Glomerular endothelial cell (primary cell): Measurements from ENCODE around the gene LMTK3. TPM values are rescaled to one million over a fixed set of nuclear protein-coding genes. Genes with fewer than 3 reads are reported as not detected.
"Not testable (repeated sequence)": the region's sequence is repeated elsewhere in the genome, so short reads cannot be mapped to it uniquely, and the experiment has no call there.

Source experiments
- DNase-seq: peaks from one replicate; pipeline ENCODE4 v3.0.0-alpha.2; 2011; ENCODE audit warnings: low read depth, low spot score; ENCODE audit errors: extremely low read depth
- total RNA-seq: library from RNA; depleted of rRNA; stranded (reverse); fragments of >200 nt; gene quantifications from 2 replicates; pipeline ENCODE4 v1.2.3, GENCODE V29; 2015

Gene LMTK3
- total RNA-seq, 1 donor from 2014 or later = not detected

- DNase-seq = no peak
Measured at GRCh38 chr19:48490981-48491792, 20.4 kb downstream of the LMTK3 start.

- DNase-seq = no peak
Measured at GRCh38 chr19:48489608-48490216, 21.9 kb downstream of the LMTK3 start.

- DNase-seq = not testable (repeated sequence)
Measured at GRCh38 chr19:48488478-48488877, 23.2 kb downstream of the LMTK3 start.

GRCh38 chr19:48487948-48488347 is 23.7 kb downstream of the LMTK3 start:
- no peak for DNase-seq

DNA sequence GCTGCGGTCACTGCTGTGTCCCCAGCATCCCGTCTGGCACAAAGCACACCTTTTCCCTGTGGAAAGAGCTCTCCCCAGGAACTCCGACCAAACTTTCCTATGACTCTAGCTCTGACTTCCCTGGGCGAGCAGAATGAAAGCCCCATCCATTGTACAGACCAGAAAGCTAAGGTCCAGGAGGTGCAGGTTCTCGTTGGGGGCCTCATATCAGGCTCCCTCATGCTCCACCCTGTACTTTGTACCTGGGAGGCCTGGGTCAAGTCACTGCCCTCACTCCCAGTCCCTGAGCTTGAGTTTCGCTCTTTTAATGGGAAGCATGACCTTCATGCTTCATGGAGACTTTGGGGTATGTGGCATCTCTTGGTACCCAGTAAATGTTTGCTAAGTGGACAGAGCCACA is 24.1 kb downstream of the LMTK3 start:
- no peak for DNase-seq

- DNase-seq = not testable (repeated sequence)
Measured at GRCh38 chr19:48486706-48487105, 24.9 kb downstream of the LMTK3 start.

DNA sequence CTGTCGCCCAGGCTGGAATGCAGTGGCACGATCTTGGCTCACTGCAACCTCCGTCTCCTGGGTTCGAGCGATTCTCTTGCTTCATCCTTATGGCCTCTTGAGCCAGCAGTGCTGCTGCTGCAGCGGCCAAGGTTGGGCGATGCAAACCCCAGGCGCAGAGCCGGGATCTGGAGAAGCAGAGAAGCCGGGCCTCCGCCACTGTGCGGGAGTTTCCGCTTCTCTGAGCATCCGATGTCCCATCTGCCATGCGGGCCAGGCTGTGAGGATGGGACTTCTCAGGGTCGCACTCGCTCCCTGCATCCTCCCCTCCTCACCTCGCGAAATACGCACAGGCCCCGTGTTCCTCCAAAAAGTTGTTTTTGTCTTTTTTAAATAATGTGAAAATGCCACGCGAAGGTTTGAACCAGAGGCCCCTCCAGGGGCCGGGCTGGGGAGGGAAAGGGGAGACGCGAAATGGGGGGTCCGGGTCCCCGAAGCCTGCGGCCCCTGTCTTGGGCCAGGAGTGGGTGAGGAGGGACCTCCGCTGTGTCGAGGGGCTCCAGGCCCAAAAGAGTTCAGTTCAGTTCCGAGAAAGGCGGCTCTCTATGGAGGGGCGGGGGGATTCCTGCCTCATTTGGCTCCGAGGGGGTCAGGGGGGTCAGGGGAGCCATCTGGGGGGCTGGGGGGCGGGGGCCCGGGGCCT is 26.6 kb downstream of the LMTK3 start:
- DNase-seq = no peak

- no peak for DNase-seq
Measured at GRCh38 chr19:48484247-48484893, 27.3 kb downstream of the LMTK3 start.

DNA sequence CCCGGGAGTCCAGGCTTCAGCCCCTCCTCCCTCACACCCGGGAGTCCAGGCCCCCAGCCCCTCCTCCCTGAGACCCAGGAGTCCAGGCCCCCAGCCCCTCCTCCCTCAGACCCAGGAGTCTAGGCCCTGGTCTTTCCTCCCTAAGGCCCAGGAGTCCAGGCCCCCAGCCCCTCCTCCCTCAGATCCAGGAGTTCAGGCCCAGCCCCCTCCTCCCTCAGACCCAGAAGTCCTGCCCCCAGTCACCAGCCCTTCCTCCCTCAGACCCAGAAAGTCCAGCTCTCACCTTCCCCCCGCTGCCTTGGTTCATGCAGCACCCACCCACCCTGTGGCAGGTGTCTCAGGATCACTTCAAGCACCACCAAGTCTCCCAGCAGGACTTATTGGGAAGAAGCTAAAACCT is 28.3 kb downstream of the LMTK3 start:
- DNase-seq = no peak

GRCh38 chr19:48481846-48482639 is 29.6 kb downstream of the LMTK3 start:
- no peak for DNase-seq

DNA sequence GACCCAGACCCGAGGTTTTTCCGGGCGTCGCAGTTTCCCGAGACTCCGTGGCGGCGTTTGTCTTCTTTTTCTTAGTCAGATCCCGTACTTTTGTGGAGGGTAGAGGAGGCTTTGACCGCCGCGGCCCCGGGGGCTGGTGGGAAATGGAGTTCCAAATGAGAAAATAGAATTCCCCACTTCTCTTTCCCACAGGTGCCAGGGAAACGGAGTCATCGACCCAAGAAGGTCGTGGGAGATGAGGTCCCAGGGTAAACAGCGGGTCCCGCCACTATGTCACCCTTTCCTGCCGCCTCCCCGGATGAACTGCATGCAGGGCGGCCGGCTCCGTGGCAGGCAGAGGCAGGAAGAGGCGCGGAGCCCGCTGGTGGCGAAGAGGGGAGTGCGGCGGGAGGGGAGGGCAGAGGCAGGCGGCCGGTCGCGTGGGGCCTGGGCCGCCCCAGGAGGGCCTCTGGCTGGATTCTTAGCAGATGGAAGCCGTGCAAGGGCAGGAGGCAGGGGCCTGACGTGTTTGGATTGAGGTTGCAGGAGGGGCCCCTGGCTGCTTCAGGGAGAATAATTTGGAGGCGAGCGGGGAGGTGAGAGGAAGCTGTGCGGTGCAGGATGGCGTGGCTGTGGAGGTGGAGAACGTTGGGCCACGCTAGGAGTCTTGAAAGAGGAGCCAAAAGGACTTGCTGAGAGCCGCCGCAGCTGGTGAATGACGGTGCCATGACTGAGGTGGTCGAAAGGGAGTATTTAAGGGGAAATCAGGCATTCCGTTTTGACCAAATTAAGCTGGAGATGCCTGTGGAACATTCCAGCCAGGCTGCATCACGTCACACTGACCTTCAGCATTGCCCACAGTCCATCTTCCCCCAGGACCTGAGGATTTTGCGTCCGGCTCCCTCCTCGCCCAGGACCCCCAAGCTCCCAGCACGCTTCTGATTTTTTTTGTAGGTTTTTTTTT is 30.8 kb downstream of the LMTK3 start:
- DNase-seq = no peak

DNA sequence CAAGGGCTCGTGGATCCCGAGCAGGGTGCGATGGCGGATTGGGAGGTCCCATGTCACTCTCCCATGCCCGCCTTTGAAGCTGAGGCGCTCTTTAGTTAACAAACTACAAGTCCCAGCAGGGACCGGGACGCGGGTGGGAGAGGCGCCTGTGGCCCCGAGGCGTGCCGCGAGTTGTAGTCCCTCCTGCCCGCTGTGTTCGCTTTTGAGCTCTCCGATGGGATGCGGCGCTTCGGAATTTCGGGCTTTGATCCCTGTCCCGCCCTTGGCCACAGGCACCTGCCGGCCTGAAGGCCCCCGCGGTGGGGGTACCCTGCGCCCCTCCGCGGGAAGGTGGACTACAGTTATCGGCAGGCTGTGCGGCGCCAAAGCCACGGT is 31.5 kb downstream of the LMTK3 start:
- DNase-seq = no peak

- no peak for DNase-seq
Measured at GRCh38 chr19:48479686-48480085, 31.9 kb downstream of the LMTK3 start.

GRCh38 chr19:48478339-48479256 is 33.0 kb downstream of the LMTK3 start:
- no peak for DNase-seq

DNA sequence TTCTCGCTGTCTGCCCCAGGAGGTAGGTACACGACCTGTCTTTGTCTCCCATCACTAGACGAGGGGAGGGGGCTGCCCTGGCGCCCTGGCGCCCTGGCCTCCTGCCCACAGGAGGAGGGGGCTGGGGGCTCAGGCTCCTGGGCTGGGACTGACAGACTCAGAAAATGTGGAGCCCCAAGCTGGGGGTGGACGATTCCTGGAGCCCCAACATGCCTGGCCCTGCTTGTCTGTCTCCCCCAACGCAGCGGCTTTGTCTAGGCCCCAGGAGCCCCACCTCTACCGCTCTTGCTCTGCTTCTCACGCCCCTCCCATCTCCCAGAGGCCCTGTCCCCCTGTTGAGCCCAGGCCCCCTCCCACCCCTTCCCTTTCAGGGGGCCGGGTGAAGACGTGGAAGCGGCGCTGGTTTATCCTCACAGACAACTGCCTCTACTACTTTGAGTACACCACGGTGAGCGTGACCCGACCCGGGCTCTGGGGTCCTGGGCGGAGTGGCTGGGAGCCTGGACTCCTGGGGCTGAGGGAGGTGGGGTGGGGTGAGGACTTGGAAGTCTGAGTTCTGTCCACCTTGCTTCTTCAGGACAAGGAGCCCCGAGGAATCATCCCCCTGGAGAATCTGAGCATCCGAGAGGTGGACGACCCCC is 33.8 kb downstream of the LMTK3 start:
- no peak for DNase-seq

GRCh38 chr19:48477067-48477685 is 34.5 kb downstream of the LMTK3 start:
- DNase-seq = no peak

DNA sequence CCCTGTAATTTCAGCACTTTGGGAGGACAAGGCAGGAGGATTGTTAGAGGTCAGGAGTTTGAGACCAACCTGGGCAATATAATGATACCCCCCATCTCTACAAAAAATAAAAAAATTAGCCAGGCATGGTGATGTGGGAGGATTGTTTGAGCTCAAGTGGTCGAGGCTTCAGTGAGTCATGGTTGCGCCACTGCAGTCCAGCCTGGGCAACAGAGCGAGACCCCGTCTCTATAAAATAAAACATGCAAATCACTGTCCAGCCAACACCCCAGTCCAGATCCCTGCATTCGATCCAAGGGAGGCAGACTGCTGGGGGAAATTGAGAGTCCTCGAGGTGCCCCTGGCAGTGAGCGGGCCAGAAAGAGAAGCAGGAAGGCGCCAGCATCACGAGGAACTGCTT is 35.5 kb downstream of the LMTK3 start:
- no peak for DNase-seq
